ENCODE measurements around the gene SAXO2.
"Not testable (repeated sequence)": the region's sequence is repeated elsewhere in the genome, so short reads cannot be mapped to it uniquely, and the experiment has no call there.

SAXO2 gene

DNA sequence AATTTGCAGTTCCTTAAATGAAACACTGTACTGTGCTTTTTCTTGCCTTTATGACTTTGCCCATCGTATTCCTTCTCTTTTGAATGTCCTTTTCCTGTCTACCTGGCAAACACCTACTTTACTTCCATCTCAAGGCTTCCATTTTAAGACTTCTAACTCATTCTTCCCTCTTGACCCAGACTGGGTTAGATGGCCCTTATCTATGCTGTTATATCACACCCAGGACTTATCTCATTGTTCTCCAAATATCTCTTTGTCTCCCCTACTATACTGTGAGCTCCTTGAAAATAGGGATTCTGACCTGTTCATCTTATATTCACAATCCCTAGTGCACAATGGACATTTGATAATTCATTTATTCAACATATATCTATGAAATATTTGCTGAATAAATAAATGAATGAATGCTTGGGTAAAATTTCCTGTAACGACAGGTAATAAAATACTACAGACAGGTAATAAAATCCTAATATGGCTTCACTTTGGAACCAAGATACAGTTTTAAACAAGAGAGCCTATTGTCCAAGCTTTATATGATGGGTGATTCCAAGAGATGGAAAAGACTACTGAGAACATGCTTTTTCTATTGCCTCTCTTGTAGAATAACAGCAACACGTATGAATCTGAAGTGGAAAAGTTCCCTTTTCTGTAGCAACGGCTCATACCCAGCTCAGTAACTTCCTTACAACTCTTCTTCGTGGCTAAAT, 22.8 kb upstream of the SAXO2 start:
- H3K4me3 ChIP-seq (ENCODE audit: low read length): no peak overlapping the region
- TF ChIP-seq, protein P1, sequence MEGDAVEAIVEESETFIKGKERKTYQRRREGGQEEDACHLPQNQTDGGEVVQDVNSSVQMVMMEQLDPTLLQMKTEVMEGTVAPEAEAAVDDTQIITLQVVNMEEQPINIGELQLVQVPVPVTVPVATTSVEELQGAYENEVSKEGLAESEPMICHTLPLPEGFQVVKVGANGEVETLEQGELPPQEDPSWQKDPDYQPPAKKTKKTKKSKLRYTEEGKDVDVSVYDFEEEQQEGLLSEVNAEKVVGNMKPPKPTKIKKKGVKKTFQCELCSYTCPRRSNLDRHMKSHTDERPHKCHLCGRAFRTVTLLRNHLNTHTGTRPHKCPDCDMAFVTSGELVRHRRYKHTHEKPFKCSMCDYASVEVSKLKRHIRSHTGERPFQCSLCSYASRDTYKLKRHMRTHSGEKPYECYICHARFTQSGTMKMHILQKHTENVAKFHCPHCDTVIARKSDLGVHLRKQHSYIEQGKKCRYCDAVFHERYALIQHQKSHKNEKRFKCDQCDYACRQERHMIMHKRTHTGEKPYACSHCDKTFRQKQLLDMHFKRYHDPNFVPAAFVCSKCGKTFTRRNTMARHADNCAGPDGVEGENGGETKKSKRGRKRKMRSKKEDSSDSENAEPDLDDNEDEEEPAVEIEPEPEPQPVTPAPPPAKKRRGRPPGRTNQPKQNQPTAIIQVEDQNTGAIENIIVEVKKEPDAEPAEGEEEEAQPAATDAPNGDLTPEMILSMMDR (IDR thresholded peaks at IDR 0.05; ENCODE audit: insufficient read depth, low read depth, low read length, missing control alignments): no peak
- DNase-seq (ENCODE audit: low read depth): no peak

DNA sequence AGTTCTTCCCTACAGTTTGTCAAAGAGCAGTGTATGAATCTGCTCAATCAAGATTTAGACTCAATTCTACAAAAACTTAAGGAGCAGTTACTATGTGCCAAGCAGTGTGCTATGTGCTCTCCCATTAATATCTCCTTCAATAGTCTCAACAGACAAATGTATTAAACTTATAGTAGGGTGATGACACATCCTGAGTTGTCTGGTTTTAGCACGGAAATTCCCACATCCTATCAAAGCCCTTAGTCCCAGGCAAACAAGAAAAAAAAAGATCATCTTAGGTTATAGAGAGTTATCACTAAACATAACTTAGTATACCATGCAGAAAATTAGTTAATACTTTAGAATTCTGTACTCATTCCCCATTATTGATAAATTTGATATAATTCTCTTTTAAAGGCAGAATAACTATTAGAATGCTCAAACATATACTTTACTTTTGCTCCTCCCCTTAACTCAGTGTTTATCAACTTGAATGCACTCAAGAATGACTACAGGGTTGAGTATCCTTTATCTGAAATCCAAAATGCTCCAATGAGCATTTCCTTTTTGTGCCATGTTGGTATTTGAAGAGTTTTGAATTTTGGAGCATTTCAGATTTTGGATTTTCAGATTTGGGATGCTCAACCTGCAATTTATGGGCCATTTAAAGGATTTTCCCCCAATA, 20.6 kb upstream of the SAXO2 start:
- peak; percentile 72 for DNase-seq (ENCODE audit: low read depth)
- not testable (repeated sequence) for H3K4me3 ChIP-seq (ENCODE audit: low read length)

DNA sequence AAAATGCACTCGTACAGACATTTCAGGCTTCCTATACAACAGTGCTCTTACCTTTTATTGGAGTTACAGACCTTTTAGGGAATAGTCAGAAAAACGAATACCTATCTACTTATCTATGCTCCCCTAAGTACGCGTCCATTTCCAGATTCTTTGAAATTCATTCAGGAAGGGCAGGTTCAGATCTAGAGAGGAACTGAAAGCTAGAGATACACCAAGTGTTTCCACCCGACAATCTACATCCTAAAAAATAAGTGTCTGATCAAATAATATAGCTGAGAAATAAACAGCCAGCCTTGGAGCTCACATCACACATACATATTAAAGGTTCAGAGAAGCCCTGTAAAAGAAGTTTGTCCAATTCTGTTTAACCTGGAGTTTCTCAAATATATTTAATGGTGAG, 19.0 kb upstream of the SAXO2 start:
- DNase-seq (ENCODE audit: low read depth); H3K4me3 ChIP-seq (ENCODE audit: low read length): not testable (repeated sequence)

DNA sequence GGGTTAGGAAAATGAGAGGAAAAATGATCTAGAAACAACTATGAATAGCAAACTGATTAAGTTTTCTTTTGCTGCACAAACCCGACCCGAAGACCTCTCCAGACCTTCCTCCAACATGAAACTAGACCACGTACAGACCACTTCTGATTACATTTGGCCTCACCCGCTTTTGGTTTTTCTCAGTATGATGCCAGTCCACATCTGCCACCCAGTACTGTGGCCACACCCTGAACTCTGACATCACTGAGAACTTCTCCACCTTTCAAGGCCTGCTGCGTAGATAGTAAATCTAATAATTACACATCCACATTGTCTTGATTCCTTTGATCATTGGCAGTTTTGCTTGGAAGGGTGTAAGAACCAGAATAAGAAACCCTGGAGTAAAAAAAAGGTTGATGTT, 16.7 kb upstream of the SAXO2 start:
- DNase-seq (ENCODE audit: low read depth); H3K4me3 ChIP-seq (ENCODE audit: low read length): not testable (repeated sequence)

DNA sequence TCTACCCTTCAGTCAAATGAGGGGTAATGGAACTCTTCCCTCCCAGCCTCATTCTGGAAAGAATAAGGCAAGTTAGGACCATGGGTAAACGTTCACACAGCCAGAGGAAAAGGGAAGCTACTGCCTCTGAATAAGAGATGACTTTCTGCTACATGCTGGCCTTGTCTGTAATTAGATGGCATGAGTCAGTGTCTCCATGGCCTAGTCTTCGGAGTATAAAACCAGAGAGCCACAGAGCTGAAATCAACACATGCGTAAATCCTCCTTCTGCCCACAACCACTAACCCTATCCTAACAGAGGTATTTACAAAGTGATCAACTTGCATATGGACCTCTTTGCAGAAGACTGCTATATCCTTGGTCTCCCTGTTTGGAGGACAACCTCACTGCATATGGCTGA, 14.4 kb upstream of the SAXO2 start:
- DNase-seq (ENCODE audit: low read depth); H3K4me3 ChIP-seq (ENCODE audit: low read length): not testable (repeated sequence)

DNA sequence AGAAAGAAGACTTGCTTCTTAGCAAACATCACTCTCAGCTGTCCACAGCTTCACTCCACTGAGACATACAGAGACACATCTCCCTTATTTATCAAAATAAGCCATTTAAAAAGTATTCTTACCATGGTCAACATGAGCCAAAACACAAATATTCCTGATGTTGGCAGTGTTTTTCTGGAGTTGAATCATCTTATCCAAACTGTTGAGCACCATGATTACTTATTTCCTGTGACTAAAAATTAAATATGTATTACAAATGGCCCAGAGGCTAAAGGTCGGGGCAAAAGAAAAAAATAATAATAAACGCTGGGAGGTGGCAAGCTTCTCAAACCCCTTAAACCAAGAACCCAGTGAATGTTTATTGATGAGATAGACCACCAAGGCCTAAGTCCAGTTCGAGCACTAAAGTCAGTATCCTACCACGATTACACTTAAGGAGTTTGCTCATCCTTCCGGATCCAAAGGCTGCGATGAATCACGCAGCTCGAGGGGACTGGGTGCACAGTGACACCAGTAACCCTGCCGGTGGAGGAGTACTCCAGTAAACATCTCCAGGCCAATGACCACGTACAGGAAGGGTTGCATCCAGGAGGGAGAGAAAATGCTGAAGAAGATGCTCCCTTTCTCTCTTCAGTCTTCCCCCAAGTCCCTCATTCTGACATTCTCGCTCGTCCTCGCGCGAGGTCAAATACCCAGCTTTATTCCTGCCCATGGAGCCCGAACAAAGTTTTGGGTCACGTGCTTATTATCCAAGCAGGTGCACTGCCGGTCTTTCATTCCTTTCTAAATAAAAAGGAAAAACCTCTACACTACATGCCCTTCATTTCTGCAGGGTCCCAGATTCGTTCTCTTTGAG, 824 bp upstream of the SAXO2 start:
- H3K4me3 ChIP-seq (ENCODE audit: low read length): peak overlapping the region; percentile 74
- DNase-seq (ENCODE audit: low read depth): peak; percentile 80

DNA sequence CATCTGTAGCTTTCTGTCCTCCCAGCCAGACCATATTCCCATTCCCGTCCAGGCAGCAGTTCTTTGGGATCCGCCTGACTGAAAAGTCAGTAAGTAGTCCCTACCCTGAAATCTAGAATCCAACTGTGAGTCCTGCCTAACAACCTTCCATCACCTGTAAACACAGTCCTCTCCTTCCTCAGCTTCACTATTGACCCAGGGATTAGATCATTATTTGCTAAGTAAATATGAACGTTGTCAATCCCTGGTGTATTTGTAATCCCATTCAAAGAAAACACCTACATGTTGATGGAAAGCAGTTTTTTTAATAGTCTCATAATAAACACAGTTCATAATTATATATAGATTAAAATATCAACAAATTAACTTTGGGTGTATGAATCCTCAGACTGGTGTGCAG, 732 bp downstream of the SAXO2 start:
- peak; percentile 58 for DNase-seq (ENCODE audit: low read depth)
- H3K4me3 ChIP-seq (ENCODE audit: low read length): peak overlapping the region; percentile 74
- TF ChIP-seq, protein P1 (IDR thresholded peaks at IDR 0.05; ENCODE audit: insufficient read depth, low read depth, low read length, missing control alignments): no peak

DNA sequence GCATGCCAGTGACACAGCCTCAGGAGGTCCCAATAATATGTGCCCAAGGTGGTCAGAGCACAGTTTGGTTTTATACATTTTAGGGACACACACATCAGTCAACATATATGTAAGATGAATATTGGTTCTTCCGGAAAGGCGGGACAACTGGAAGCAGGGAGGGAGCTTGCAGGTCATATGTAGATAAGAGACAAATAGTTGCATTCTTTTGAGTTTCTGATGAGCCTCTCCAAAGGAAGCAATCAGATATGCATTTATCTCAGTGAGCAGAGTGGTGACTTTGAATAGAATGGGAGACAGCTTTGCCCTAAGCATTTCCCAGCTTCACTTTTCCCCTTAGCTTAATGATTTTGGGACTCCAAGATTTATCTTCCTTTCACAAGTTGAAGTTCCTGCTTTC, 4.5 kb downstream of the SAXO2 start:
- H3K4me3 ChIP-seq (ENCODE audit: low read length): not testable (repeated sequence)

DNA sequence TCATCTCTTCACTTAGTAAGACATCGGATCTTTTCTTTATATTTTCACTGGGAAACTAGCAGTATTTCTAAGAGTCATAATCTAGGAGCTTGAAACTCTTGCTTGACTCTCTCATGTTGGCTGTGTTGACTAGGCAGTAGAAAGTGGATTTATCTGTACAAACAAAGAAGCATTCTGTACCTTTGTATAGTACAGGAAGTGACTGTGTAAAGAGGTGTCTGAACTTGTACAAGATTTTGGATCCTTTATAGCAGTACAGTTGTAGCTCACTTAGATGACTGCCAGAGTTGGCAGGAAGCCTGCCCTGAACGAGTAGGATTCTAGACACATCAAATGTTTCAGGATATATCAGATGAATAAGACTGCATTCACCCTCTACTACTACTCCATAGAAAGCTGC, 5.8 kb downstream of the SAXO2 start:
- DNase-seq (ENCODE audit: low read depth): peak; percentile 87
- H3K4me3 ChIP-seq (ENCODE audit: low read length): not testable (repeated sequence)

More for the DNA sequence above, 4.5 kb downstream of the SAXO2 start:
- DNase-seq (ENCODE audit: low read depth): not testable (repeated sequence)

DNA sequence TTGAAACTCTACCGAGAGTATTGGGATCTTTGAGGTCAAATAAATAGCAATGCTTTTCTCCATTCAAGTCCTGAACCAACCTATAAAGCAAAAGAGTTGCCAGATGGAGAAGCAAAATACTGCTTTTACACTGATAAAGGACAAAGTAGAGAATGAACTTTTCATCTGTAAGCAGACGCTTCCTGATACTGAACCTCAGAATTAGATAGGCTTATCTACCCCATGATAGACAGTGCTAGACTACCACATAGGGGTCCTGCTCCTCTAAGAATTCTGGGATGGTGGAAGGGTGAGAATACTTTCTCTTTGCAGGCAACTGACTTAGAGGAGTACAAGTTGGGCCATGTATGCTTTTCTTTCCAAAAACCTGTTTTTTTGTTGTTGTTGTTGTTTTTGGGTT, 9.5 kb downstream of the SAXO2 start:
- no peak for DNase-seq (ENCODE audit: low read depth)
- H3K4me3 ChIP-seq (ENCODE audit: low read length): no peak overlapping the region
- TF ChIP-seq, protein P1 (IDR thresholded peaks at IDR 0.05; ENCODE audit: insufficient read depth, low read depth, low read length, missing control alignments): no peak
